ENCODE results near the gene HLA-DRA.

Gene HLA-DRA

GRCh38 chr6:32411566-32412327 lies 27.9 kb upstream of the HLA-DRA start:
- H2BK120ac ChIP-seq (ENCODE audit: low read depth, low read length): no peak overlapping the region
- no peak overlapping the region for H3K27ac ChIP-seq (ENCODE audit: low read depth, low read length)
- no peaks in the 10 kb centered on the region for H3K27me3 ChIP-seq (ENCODE audit: insufficient read depth, low read length, poor library complexity)
- H3K4me3 ChIP-seq (ENCODE audit: low read length): no peak overlapping the region
- no peak overlapping the region for H4K8ac ChIP-seq (ENCODE audit: low read depth, low read length)
- no peak overlapping the region for H3K18ac ChIP-seq (ENCODE audit: low read length)
- H3K79me1 ChIP-seq (ENCODE audit: low read length): no peaks in the 10 kb centered on the region
- no peak overlapping the region for H2AK5ac ChIP-seq (ENCODE audit: low read length)
- H2BK15ac ChIP-seq (replicated peaks; ENCODE audit: low read depth): no peak overlapping the region
- no peak overlapping the region for H3K23ac ChIP-seq (ENCODE audit: low read length)
- no CpG with 5 or more reads among the region's 9 CpGs for WGBS (ENCODE audit: extremely low coverage, insufficient coverage, low lambda C conversion rate)
- no peak overlapping the region for H2BK5ac ChIP-seq (ENCODE audit: low read length)
- no peaks in the 10 kb centered on the region for H3K4me1 ChIP-seq (ENCODE audit: control insufficient read depth, low read depth, low read length)
- no peak overlapping the region for H3K56ac ChIP-seq (ENCODE audit: low read length)
- no peak overlapping the region for H4K5ac ChIP-seq (ENCODE audit: low read length)
- H3K4me2 ChIP-seq (ENCODE audit: low read length): no peak overlapping the region
- no peaks in the 10 kb centered on the region for H3K79me2 ChIP-seq (ENCODE audit: control insufficient read depth, insufficient read depth, low read length)
- H3K4ac ChIP-seq (ENCODE audit: low read depth, low read length): no peak overlapping the region
- no peaks in the 10 kb centered on the region for H3K36me3 ChIP-seq (ENCODE audit: control insufficient read depth, insufficient read depth, low read length)
- DNase-seq: no peak
- H3K9ac ChIP-seq (ENCODE audit: low read length): no peak overlapping the region

GRCh38 chr6:32413427-32414047 lies 26.1 kb upstream of the HLA-DRA start:
- peak; percentile 81 for DNase-seq
- H2BK120ac ChIP-seq (ENCODE audit: low read depth, low read length): no peak overlapping the region
- no CpG with 5 or more reads among the region's 11 CpGs for WGBS (ENCODE audit: extremely low coverage, insufficient coverage, low lambda C conversion rate)

GRCh38 chr6:32415521-32416019 lies 24.1 kb upstream of the HLA-DRA start:
- Histone ChIP-seq H2BK120ac (ENCODE audit: low read depth, low read length) (no peak overlapping the region), H2AK5ac (ENCODE audit: low read length) (no peak overlapping the region), H3K27ac (ENCODE audit: low read depth, low read length) (no peak overlapping the region), H3K9ac (ENCODE audit: low read length) (peak overlapping the region; percentile 36), H3K56ac (ENCODE audit: low read length) (peak overlapping the region; percentile 51), H3K4me2 (ENCODE audit: low read length) (peak overlapping the region; percentile 46), H3K79me1 (ENCODE audit: low read length) (no peaks in the 10 kb centered on the region), H3K27me3 (ENCODE audit: insufficient read depth, low read length, poor library complexity) (no peaks in the 10 kb centered on the region), H2BK5ac (ENCODE audit: low read length) (no peak overlapping the region), H3K4me3 (ENCODE audit: low read length) (no peak overlapping the region), H3K4me1 (ENCODE audit: control insufficient read depth, low read depth, low read length) (no peaks in the 10 kb centered on the region), H2BK15ac (replicated peaks; ENCODE audit: low read depth) (no peak overlapping the region), H4K5ac (ENCODE audit: low read length) (no peak overlapping the region), H3K18ac (ENCODE audit: low read length) (no peak overlapping the region), H4K8ac (ENCODE audit: low read depth, low read length) (no peak overlapping the region), H3K36me3 (ENCODE audit: control insufficient read depth, insufficient read depth, low read length) (no peaks in the 10 kb centered on the region), H3K4ac (ENCODE audit: low read depth, low read length) (no peak overlapping the region), H3K79me2 (ENCODE audit: control insufficient read depth, insufficient read depth, low read length) (no peaks in the 10 kb centered on the region), H3K23ac (ENCODE audit: low read length) (no peak overlapping the region)
- peak; percentile 85 for DNase-seq
- WGBS (ENCODE audit: extremely low coverage, insufficient coverage, low lambda C conversion rate): no CpG with 5 or more reads among the region's 13 CpGs

More at GRCh38 chr6:32413427-32414047, 26.1 kb upstream of the HLA-DRA start:
- H3K4ac ChIP-seq (ENCODE audit: low read depth, low read length): no peak overlapping the region
- no peak overlapping the region for H3K27ac ChIP-seq (ENCODE audit: low read depth, low read length)
- H3K56ac ChIP-seq (ENCODE audit: low read length): no peak overlapping the region
- no peak overlapping the region for H2BK5ac ChIP-seq (ENCODE audit: low read length)
- no peaks in the 10 kb centered on the region for H3K27me3 ChIP-seq (ENCODE audit: insufficient read depth, low read length, poor library complexity)
- H3K79me1 ChIP-seq (ENCODE audit: low read length): no peaks in the 10 kb centered on the region
- H4K8ac ChIP-seq (ENCODE audit: low read depth, low read length): no peak overlapping the region
- H2AK5ac ChIP-seq (ENCODE audit: low read length): no peak overlapping the region
- no peak overlapping the region for H3K23ac ChIP-seq (ENCODE audit: low read length)
- no peak overlapping the region for H3K18ac ChIP-seq (ENCODE audit: low read length)
- no peaks in the 10 kb centered on the region for H3K36me3 ChIP-seq (ENCODE audit: control insufficient read depth, insufficient read depth, low read length)
- H3K4me3 ChIP-seq (ENCODE audit: low read length): no peak overlapping the region
- no peaks in the 10 kb centered on the region for H3K79me2 ChIP-seq (ENCODE audit: control insufficient read depth, insufficient read depth, low read length)
- H3K4me2 ChIP-seq (ENCODE audit: low read length): no peak overlapping the region
- no peak overlapping the region for H2BK15ac ChIP-seq (replicated peaks; ENCODE audit: low read depth)
- H4K5ac ChIP-seq (ENCODE audit: low read length): no peak overlapping the region
- H3K9ac ChIP-seq (ENCODE audit: low read length): no peak overlapping the region
- H3K4me1 ChIP-seq (ENCODE audit: control insufficient read depth, low read depth, low read length): no peaks in the 10 kb centered on the region

- no peak overlapping the region for H2BK15ac ChIP-seq (replicated peaks; ENCODE audit: low read depth)
- no peaks in the 10 kb centered on the region for H3K36me3 ChIP-seq (ENCODE audit: control insufficient read depth, insufficient read depth, low read length)
- H4K8ac ChIP-seq (ENCODE audit: low read depth, low read length): no peak overlapping the region
- H3K27ac ChIP-seq (ENCODE audit: low read depth, low read length): no peak overlapping the region
- H3K4me3 ChIP-seq (ENCODE audit: low read length): no peak overlapping the region
- no peak overlapping the region for H2AK5ac ChIP-seq (ENCODE audit: low read length)
- H2BK5ac ChIP-seq (ENCODE audit: low read length): no peak overlapping the region
- no peak overlapping the region for H3K4me2 ChIP-seq (ENCODE audit: low read length)
- H3K4me1 ChIP-seq (ENCODE audit: control insufficient read depth, low read depth, low read length): no peaks in the 10 kb centered on the region
- no peak overlapping the region for H4K5ac ChIP-seq (ENCODE audit: low read length)
- no CpG with 5 or more reads among the region's 3 CpGs for WGBS (ENCODE audit: extremely low coverage, insufficient coverage, low lambda C conversion rate)
- no peak overlapping the region for H3K56ac ChIP-seq (ENCODE audit: low read length)
- H3K4ac ChIP-seq (ENCODE audit: low read depth, low read length): no peak overlapping the region
- H3K27me3 ChIP-seq (ENCODE audit: insufficient read depth, low read length, poor library complexity): no peaks in the 10 kb centered on the region
- no peak for DNase-seq
- H3K79me2 ChIP-seq (ENCODE audit: control insufficient read depth, insufficient read depth, low read length): no peaks in the 10 kb centered on the region
- H3K23ac ChIP-seq (ENCODE audit: low read length): no peak overlapping the region
- H3K9ac ChIP-seq (ENCODE audit: low read length): no peak overlapping the region
- H3K18ac ChIP-seq (ENCODE audit: low read length): no peak overlapping the region
- H3K79me1 ChIP-seq (ENCODE audit: low read length): no peaks in the 10 kb centered on the region
- no peak overlapping the region for H2BK120ac ChIP-seq (ENCODE audit: low read depth, low read length)
Measured at GRCh38 chr6:32416036-32416435, 23.7 kb upstream of the HLA-DRA start.

DNA sequence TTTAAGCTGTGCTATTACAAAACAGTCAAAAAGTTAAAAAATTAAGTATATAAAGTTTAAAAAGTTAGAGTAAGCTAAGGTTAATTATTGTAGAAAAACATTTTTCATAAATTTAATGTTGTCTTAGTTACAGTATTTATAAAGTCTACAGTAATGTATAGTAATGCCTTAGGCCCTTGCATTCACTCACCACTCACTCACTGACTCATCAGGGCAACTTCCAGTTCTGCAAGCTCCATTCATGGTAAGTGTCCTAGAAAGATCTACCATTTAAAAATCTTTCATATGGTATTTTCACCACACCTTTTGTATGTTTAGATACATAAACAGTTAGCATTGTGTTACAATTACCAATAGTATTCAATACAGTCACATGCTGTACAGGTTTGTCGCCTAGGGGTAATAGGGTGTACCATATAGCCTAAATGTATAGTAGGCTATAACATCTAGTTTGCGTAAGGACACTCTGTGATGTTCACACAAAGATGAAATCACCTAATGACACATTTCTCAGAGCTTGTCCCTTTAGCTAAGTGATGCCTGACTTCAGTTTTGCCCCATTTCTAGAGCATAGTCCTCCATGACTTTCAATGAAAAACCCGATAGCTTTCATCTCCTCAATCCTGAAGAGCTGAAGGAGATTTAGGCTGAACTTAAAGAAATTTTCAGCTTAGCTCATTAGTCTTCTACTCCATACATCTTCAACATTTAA lies 14.9 kb upstream of the HLA-DRA start:
- no CpG with 5 or more reads among the region's 3 CpGs for WGBS (ENCODE audit: extremely low coverage, insufficient coverage, low lambda C conversion rate)
- no peaks in the 10 kb centered on the region for H3K27me3 ChIP-seq (ENCODE audit: insufficient read depth, low read length, poor library complexity)

More for the DNA sequence above, 14.9 kb upstream of the HLA-DRA start:
- no peak overlapping the region for H3K4me2 ChIP-seq (ENCODE audit: low read length)
- no peak for DNase-seq
- no peak overlapping the region for H4K8ac ChIP-seq (ENCODE audit: low read depth, low read length)
- no peak overlapping the region for H4K5ac ChIP-seq (ENCODE audit: low read length)
- no peak overlapping the region for H3K23ac ChIP-seq (ENCODE audit: low read length)
- no peak overlapping the region for H3K4ac ChIP-seq (ENCODE audit: low read depth, low read length)
- H3K79me2 ChIP-seq (ENCODE audit: control insufficient read depth, insufficient read depth, low read length): no peaks in the 10 kb centered on the region
- no peak overlapping the region for H3K56ac ChIP-seq (ENCODE audit: low read length)
- H2BK5ac ChIP-seq (ENCODE audit: low read length): no peak overlapping the region
- no peak overlapping the region for H2BK120ac ChIP-seq (ENCODE audit: low read depth, low read length)
- H3K36me3 ChIP-seq (ENCODE audit: control insufficient read depth, insufficient read depth, low read length): no peaks in the 10 kb centered on the region
- H2AK5ac ChIP-seq (ENCODE audit: low read length): no peak overlapping the region
- H3K4me3 ChIP-seq (ENCODE audit: low read length): no peak overlapping the region
- H3K4me1 ChIP-seq (ENCODE audit: control insufficient read depth, low read depth, low read length): no peaks in the 10 kb centered on the region
- no peak overlapping the region for H3K9ac ChIP-seq (ENCODE audit: low read length)
- H3K27ac ChIP-seq (ENCODE audit: low read depth, low read length): no peak overlapping the region
- no peaks in the 10 kb centered on the region for H3K79me1 ChIP-seq (ENCODE audit: low read length)
- H2BK15ac ChIP-seq (replicated peaks; ENCODE audit: low read depth): no peak overlapping the region
- no peak overlapping the region for H3K18ac ChIP-seq (ENCODE audit: low read length)
